Spleen (tissue), 11 donors: ENCODE results near the gene GHRH. TPM values are rescaled to one million over a fixed set of nuclear protein-coding genes. Genes with fewer than 3 reads are reported as not detected.

ENCODE experiments used
- DNase-seq: peaks from one replicate; pipeline ENCODE4 v3.0.0-alpha.2; 2020
- H3K27ac ChIP-seq, 8 donors: fragments of 200-600 bp; sonication (generic) in 7 of 8; 1 replicate in 4 of 8; 2 replicates in 4 of 8; pipeline versions ENCODE4 v1.5.0 to v1.8.0; 2016 to 2021; ENCODE audit warnings: inconsistent platforms in 4 of 8, mild to moderate bottlenecking in 4 of 8, moderate library complexity in 1 of 8
- H3K27me3 ChIP-seq, 7 donors: fragments of 200-600 bp; sonication (generic) in 6 of 7; replicated peaks in 1 of 7; 1 replicate in 4 of 7; 2 replicates in 3 of 7; pipeline versions ENCODE4 v1.5.0 to v1.8.0; 2016 to 2021; ENCODE audit warnings: inconsistent platforms in 3 of 7, mild to moderate bottlenecking in 1 of 7
- H3K36me3 ChIP-seq, 6 donors: fragments of 200-600 bp; sonication (generic) in 5 of 6; 1 replicate in 4 of 6; 2 replicates in 2 of 6; pipeline versions ENCODE4 v1.5.0 to v1.8.0; 2016 to 2021; ENCODE audit warnings: inconsistent platforms in 2 of 6
- H3K4me1 ChIP-seq, 6 donors: fragments of 200-600 bp; sonication (generic) in 5 of 6; 1 replicate in 3 of 6; 2 replicates in 3 of 6; pipeline versions ENCODE4 v1.5.0 to v1.8.0; 2016 to 2021; ENCODE audit warnings: inconsistent platforms in 3 of 6
- H3K4me3 ChIP-seq, 8 donors: fragments of 200-600 bp; sonication (generic) in 7 of 8; 1 replicate in 4 of 8; 2 replicates in 4 of 8; pipeline versions ENCODE4 v1.5.0 to v1.8.0; 2016 to 2021; ENCODE audit warnings: inconsistent platforms in 4 of 8, mild to moderate bottlenecking in 4 of 8, moderate library complexity in 2 of 8
- H3K9me3 ChIP-seq, 8 donors: fragments of 200-600 bp; sonication (generic) in 7 of 8; 1 replicate in 4 of 8; 2 replicates in 4 of 8; pipeline versions ENCODE4 v1.5.0 to v1.8.0; 2016 to 2021; ENCODE audit warnings: inconsistent platforms in 4 of 8
- POLR2A ChIP-seq, 3 donors: fragments of 450-650 bp; IDR thresholded peaks; one replicate each; pipeline ENCODE4 v1.5.1; 2017; ENCODE audit warnings: antibody characterized with exemption in 3 of 3, mild to moderate bottlenecking in 1 of 3
- POLR2AphosphoS5 ChIP-seq, 3 donors: sonication (generic); formaldehyde crosslinking; IDR thresholded peaks; one replicate each; pipeline ENCODE4 v1.5.1; 2017; ENCODE audit warnings: antibody characterized with exemption in 3 of 3
- WGBS, 5 donors: extraction: QIAGEN DNeasy Blood & Tissue Kit in 3 of 5; methylation state at CpG; one replicate each; pipeline versions ENCODE4 v1.1.5 to v1.1.7; 2013 to 2018; 5-methylcytosine and 5-hydroxymethylcytosine counted together
- intact Hi-C: fragments of 100-400 bp; cut with DNase I; formaldehyde crosslinking; loops from one replicate; pipeline ENCODE4 v1.15.0; 2023; ENCODE audit warnings: low total_unique reads
- polyA plus RNA-seq, 3 donors: library from polyadenylated mRNA; stranded (reverse); fragments of 200-250 nt; gene quantifications; one replicate each; pipeline ENCODE4 v1.2.1, GENCODE V29; 2013
- total RNA-seq, 7 donors: library from RNA; depleted of rRNA in 3 of 7; stranded (reverse); fragments of >200 nt in 3 of 7; fragmentation: NEBNext Ultra II Directional in 4 of 7; extraction: Animal tissue kit (Norgen Biotek cat#: 25700) in 4 of 7; gene quantifications; one replicate each; pipeline versions ENCODE4 v1.1.0 to v1.2.1, GENCODE V29; 2016 to 2021
- TF ChIP-seq, protein P1 (sequence below), 11 experiments: fragments of 200-600 bp in 7 of 11; fragments of 450-650 bp in 4 of 11; sonication (generic) in 4 of 11; IDR thresholded peaks in 8 of 11; conservative IDR thresholded peaks in 3 of 11; 1 replicate in 7 of 11; 2 replicates in 4 of 11; pipeline versions ENCODE4 v1.4.0 to v1.8.0; 2016 to 2021; ENCODE audit warnings: antibody characterized with exemption in 11 of 11, inconsistent platforms in 4 of 11, mild to moderate bottlenecking in 1 of 11
- donor health status: healthy with polysubstance abuse.
- donor health status: DM: no; HTN: no; CAD: no; lungs with moderate emphysema.
- donor health status: DM: no; HTN: no; CAD: no.
- donor health status: Bipolar disorder and iron deficiency.
- donor health status: healthy.
- donor health status: DM: no; HTN: no; CAD: no.
- donor health status: DM: yes; HTN: yes; CAD: no.

GHRH gene
- total and polyA plus RNA-seq, 10 donors = not detected

- Histone ChIP-seq H3K4me1 (peaks cover 0 to 28% (median under 1%) of the 10 kb centered on the region in 6 donors), H3K4me3 (no peak overlapping the region), H3K27ac (peak overlapping the region in 2 of 8 donors; percentile 16 to 27), H3K27me3 (no peaks in the 10 kb centered on the region), H3K9me3 (no peaks in the 10 kb centered on the region), H3K36me3 (peaks cover 0 to 100% (median 45%) of the 10 kb centered on the region in 6 donors)
- DNase-seq = no peak
- WGBS, 5 donors = 71 to 88% (median 84%) methylated on average over 8 of the region's 8 CpGs
- TF ChIP-seq, protein P1, sequence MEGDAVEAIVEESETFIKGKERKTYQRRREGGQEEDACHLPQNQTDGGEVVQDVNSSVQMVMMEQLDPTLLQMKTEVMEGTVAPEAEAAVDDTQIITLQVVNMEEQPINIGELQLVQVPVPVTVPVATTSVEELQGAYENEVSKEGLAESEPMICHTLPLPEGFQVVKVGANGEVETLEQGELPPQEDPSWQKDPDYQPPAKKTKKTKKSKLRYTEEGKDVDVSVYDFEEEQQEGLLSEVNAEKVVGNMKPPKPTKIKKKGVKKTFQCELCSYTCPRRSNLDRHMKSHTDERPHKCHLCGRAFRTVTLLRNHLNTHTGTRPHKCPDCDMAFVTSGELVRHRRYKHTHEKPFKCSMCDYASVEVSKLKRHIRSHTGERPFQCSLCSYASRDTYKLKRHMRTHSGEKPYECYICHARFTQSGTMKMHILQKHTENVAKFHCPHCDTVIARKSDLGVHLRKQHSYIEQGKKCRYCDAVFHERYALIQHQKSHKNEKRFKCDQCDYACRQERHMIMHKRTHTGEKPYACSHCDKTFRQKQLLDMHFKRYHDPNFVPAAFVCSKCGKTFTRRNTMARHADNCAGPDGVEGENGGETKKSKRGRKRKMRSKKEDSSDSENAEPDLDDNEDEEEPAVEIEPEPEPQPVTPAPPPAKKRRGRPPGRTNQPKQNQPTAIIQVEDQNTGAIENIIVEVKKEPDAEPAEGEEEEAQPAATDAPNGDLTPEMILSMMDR (IDR thresholded peaks at IDR 0.05 in 8 of 11, conservative IDR thresholded peaks at IDR 0.05 in 3 of 11) = no peak
- TF ChIP-seq POLR2AphosphoS5 (IDR thresholded peaks at IDR 0.05) (no peak), POLR2A (IDR thresholded peaks at IDR 0.05) (no peak)
- intact Hi-C loops = no loop called here
These were observed 46.8 kb upstream of the GHRH start for GRCh38 chr20:37308086-37309050.

GRCh38 chr20:37305839-37306238 lies 44.2 kb upstream of the GHRH start:
- no peaks in the 10 kb centered on the region for H3K27me3 ChIP-seq
- no peak for DNase-seq
- WGBS, 5 donors = 78 to 93% (median 84%) methylated on average over 3 of the region's 3 CpGs
- H3K4me3 ChIP-seq = no peak overlapping the region
- TF ChIP-seq POLR2AphosphoS5 (IDR thresholded peaks at IDR 0.05) (no peak), POLR2A (IDR thresholded peaks at IDR 0.05) (no peak)
- TF ChIP-seq, protein P1 (IDR thresholded peaks at IDR 0.05 in 8 of 11, conservative IDR thresholded peaks at IDR 0.05 in 3 of 11) = no peak
- peaks cover 0 to 14% (median 0%) of the 10 kb centered on the region in 6 donors for H3K4me1 ChIP-seq
- intact Hi-C loops = no loop called here
- no peak overlapping the region for H3K27ac ChIP-seq
- peaks cover 0 to 100% (median 66%) of the 10 kb centered on the region in 6 donors for H3K36me3 ChIP-seq
- no peaks in the 10 kb centered on the region for H3K9me3 ChIP-seq

GRCh38 chr20:37305079-37305478 lies 43.5 kb upstream of the GHRH start:
- H3K27me3 ChIP-seq = no peaks in the 10 kb centered on the region
- WGBS, 5 donors = 82 to 88% (median 86%) methylated on average over 6 of the region's 6 CpGs
- peaks cover 0 to 99% (median 63%) of the 10 kb centered on the region in 6 donors for H3K36me3 ChIP-seq
- peaks cover 0 to 14% (median 0%) of the 10 kb centered on the region in 6 donors for H3K4me1 ChIP-seq
- no peak overlapping the region for H3K27ac ChIP-seq
- intact Hi-C loops = no loop called here
- TF ChIP-seq POLR2A (IDR thresholded peaks at IDR 0.05) = no peak
- TF ChIP-seq, protein P1 (IDR thresholded peaks at IDR 0.05 in 8 of 11, conservative IDR thresholded peaks at IDR 0.05 in 3 of 11) = no peak
- no peak for TF ChIP-seq POLR2AphosphoS5 (IDR thresholded peaks at IDR 0.05)
- no peak overlapping the region for H3K4me3 ChIP-seq
- no peaks in the 10 kb centered on the region for H3K9me3 ChIP-seq
- DNase-seq = no peak

- no peaks in the 10 kb centered on the region for H3K9me3 ChIP-seq
- DNase-seq = no peak
- no peaks in the 10 kb centered on the region for H3K27me3 ChIP-seq
- peaks cover 0 to 17% (median under 1%) of the 10 kb centered on the region in 6 donors for H3K4me1 ChIP-seq
- intact Hi-C loops = no loop called here
- TF ChIP-seq POLR2AphosphoS5 (IDR thresholded peaks at IDR 0.05) (no peak), POLR2A (IDR thresholded peaks at IDR 0.05) (no peak)
- TF ChIP-seq, protein P1 (IDR thresholded peaks at IDR 0.05 in 8 of 11, conservative IDR thresholded peaks at IDR 0.05 in 3 of 11) = no peak
- no peak overlapping the region for H3K4me3 ChIP-seq
- H3K27ac ChIP-seq = no peak overlapping the region
- 90 to 97% (median 96%) methylated on average over 4 of the region's 4 CpGs for WGBS, 5 donors
- H3K36me3 ChIP-seq = peaks cover 0 to 99% (median 51%) of the 10 kb centered on the region in 6 donors
These were observed 42.0 kb upstream of the GHRH start for GRCh38 chr20:37303637-37304036.
